SK-N-SH treated with all-trans-retinoic acid at 6 μM for 48 hours (cell line): ENCODE data around the gene XRN1.
"Not testable (repeated sequence)": the region's sequence is repeated elsewhere in the genome, so short reads cannot be mapped to it uniquely, and the experiment has no call there.

ENCODE experiments used
- ARNTL ChIP-seq: fragments of 450-650 bp; formaldehyde crosslinking; IDR thresholded peaks from 2 replicates; pipeline ENCODE4 v1.5.0; 2020; ENCODE audit warnings: low read depth, mild to moderate bottlenecking, moderate library complexity, borderline replicate concordance
- CSDC2 ChIP-seq: fragments of 250-450 bp; sonication (Bioruptor Pico); IDR thresholded peaks from 2 replicates; pipeline ENCODE4 v1.5.0; 2020; ENCODE audit warnings: mild to moderate bottlenecking, moderate library complexity
- ESRRG ChIP-seq: fragments of 250-450 bp; sonication (Bioruptor Pico); IDR thresholded peaks from 2 replicates; pipeline ENCODE4 v1.6.1; 2021; ENCODE audit warnings: mild to moderate bottlenecking
- PPARA ChIP-seq: fragments of 250-450 bp; sonication (Bioruptor Pico); IDR thresholded peaks from 2 replicates; pipeline ENCODE4 v1.5.0; 2020; ENCODE audit warnings: mild to moderate bottlenecking, borderline replicate concordance
- RARB ChIP-seq: fragments of 250-450 bp; sonication (Bioruptor Pico); IDR thresholded peaks from 2 replicates; pipeline ENCODE4 v1.8.0; 2021; ENCODE audit warnings: mild to moderate bottlenecking, moderate library complexity
- SNAI2 ChIP-seq: fragments of 250-450 bp; sonication (Bioruptor Pico); IDR thresholded peaks from 2 replicates; pipeline ENCODE4 v1.5.0; 2020; ENCODE audit warnings: mild to moderate bottlenecking, moderate library complexity
- ZC3H10 ChIP-seq: fragments of 250-450 bp; sonication (Bioruptor Pico); IDR thresholded peaks from 2 replicates; pipeline ENCODE4 v1.5.1; 2021; ENCODE audit warnings: mild to moderate bottlenecking, moderate library complexity
- ZFP30 ChIP-seq: fragments of 450-650 bp; formaldehyde crosslinking; IDR thresholded peaks from 2 replicates; pipeline ENCODE4 v1.5.0; 2022; ENCODE audit warnings: mild to moderate bottlenecking, moderate library complexity
- ZNF8 ChIP-seq: fragments of 450-650 bp; formaldehyde crosslinking; IDR thresholded peaks from 2 replicates; pipeline ENCODE4 v1.5.0; 2020; ENCODE audit warnings: mild to moderate bottlenecking, moderate library complexity
- TF ChIP-seq, protein P1 (sequence below): fragments of 250-450 bp; sonication (Bioruptor Pico); IDR thresholded peaks from 2 replicates; pipeline ENCODE4 v1.8.0; 2020; ENCODE audit warnings: mild to moderate bottlenecking, moderate library complexity, borderline replicate concordance
- TF ChIP-seq, protein P2 (sequence below): fragments of 250-450 bp; sonication (Bioruptor Pico); IDR thresholded peaks from 2 replicates; pipeline ENCODE4 v1.8.0; 2021; ENCODE audit warnings: low read depth, mild to moderate bottlenecking, moderate library complexity, borderline replicate concordance
- TF ChIP-seq, protein P3 (sequence below): fragments of 250-450 bp; sonication (Bioruptor Pico); IDR thresholded peaks from 2 replicates; pipeline ENCODE4 v1.5.1; 2020; ENCODE audit warnings: low read depth, mild to moderate bottlenecking, moderate library complexity

DNA sequence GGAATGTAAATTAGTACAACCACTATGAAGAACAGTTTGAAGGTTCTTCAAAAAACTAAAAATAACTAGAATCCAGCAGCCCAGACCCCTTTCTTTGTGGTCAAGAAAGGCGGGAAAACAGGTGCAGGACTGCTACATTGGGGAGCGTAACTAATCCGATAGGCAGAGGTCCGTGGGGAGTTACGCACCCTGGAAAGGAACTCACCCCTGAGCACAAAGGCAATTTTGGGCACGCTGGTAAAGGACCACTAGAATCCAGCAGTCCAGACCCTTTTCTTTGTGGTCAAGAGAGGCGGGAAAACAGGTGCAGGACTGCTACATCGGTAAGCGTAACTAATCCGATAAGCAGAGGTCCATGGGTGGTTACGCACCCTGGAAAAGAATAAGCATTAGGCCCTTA lies 9.7 kb downstream of the XRN1 start:
- TF ChIP-seq RARB; CSDC2 (CRISPR knock-in tag); ESRRG (CRISPR knock-in tag); ARNTL (CRISPR knock-in tag); ZFP30; PPARA (CRISPR knock-in tag); ZNF8 (CRISPR knock-in tag); SNAI2 (CRISPR knock-in tag); ZC3H10 (CRISPR knock-in tag): not testable (repeated sequence)
- TF ChIP-seq, protein P1, sequence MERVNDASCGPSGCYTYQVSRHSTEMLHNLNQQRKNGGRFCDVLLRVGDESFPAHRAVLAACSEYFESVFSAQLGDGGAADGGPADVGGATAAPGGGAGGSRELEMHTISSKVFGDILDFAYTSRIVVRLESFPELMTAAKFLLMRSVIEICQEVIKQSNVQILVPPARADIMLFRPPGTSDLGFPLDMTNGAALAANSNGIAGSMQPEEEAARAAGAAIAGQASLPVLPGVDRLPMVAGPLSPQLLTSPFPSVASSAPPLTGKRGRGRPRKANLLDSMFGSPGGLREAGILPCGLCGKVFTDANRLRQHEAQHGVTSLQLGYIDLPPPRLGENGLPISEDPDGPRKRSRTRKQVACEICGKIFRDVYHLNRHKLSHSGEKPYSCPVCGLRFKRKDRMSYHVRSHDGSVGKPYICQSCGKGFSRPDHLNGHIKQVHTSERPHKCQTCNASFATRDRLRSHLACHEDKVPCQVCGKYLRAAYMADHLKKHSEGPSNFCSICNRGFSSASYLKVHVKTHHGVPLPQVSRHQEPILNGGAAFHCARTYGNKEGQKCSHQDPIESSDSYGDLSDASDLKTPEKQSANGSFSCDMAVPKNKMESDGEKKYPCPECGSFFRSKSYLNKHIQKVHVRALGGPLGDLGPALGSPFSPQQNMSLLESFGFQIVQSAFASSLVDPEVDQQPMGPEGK (CRISPR knock-in tag), result not testable (repeated sequence)
- TF ChIP-seq, protein P2, sequence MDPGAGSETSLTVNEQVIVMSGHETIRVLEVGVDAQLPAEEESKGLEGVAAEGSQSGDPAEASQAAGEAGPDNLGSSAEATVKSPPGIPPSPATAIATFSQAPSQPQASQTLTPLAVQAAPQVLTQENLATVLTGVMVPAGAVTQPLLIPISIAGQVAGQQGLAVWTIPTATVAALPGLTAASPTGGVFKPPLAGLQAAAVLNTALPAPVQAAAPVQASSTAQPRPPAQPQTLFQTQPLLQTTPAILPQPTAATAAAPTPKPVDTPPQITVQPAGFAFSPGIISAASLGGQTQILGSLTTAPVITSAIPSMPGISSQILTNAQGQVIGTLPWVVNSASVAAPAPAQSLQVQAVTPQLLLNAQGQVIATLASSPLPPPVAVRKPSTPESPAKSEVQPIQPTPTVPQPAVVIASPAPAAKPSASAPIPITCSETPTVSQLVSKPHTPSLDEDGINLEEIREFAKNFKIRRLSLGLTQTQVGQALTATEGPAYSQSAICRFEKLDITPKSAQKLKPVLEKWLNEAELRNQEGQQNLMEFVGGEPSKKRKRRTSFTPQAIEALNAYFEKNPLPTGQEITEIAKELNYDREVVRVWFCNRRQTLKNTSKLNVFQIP (CRISPR knock-in tag), result not testable (repeated sequence)
- TF ChIP-seq, protein P3, sequence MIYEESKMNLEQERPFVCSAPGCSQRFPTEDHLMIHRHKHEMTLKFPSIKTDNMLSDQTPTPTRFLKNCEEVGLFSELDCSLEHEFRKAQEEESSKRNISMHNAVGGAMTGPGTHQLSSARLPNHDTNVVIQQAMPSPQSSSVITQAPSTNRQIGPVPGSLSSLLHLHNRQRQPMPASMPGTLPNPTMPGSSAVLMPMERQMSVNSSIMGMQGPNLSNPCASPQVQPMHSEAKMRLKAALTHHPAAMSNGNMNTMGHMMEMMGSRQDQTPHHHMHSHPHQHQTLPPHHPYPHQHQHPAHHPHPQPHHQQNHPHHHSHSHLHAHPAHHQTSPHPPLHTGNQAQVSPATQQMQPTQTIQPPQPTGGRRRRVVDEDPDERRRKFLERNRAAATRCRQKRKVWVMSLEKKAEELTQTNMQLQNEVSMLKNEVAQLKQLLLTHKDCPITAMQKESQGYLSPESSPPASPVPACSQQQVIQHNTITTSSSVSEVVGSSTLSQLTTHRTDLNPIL (CRISPR knock-in tag), result not testable (repeated sequence)
